Vagina (tissue), 2 donors: ENCODE results near the gene OLFML2B.

Experiments
- CTCF ChIP-seq, 3 experiments: fragments of 450-650 bp in 2 of 3; fragments of 200-600 bp in 1 of 3; sonication (generic) in 1 of 3; IDR thresholded peaks; one replicate each; pipeline ENCODE4 v1.5.1; 2017 to 2019; ENCODE audit warnings: antibody characterized with exemption in 3 of 3, mild to moderate bottlenecking in 2 of 3, moderate library complexity in 2 of 3
- POLR2A ChIP-seq, 2 donors: fragments of 450-650 bp; IDR thresholded peaks; one replicate each; pipeline ENCODE4 v1.6.1; 2017; ENCODE audit warnings: antibody characterized with exemption in 2 of 2, mild to moderate bottlenecking in 2 of 2, moderate library complexity in 2 of 2
- POLR2AphosphoS5 ChIP-seq, 2 donors: sonication (generic); formaldehyde crosslinking; IDR thresholded peaks; one replicate each; pipeline ENCODE4 v1.9.0; 2017; ENCODE audit warnings: antibody characterized with exemption in 2 of 2, mild to moderate bottlenecking in 2 of 2, low read depth in 1 of 2; ENCODE audit not compliant: insufficient read depth in 1 of 2

GRCh38 chr1:162015196-162015595 is 8.5 kb downstream of the OLFML2B start:
- no peak for TF ChIP-seq CTCF (IDR thresholded peaks at IDR 0.05)
- no peak for TF ChIP-seq POLR2AphosphoS5 (IDR thresholded peaks at IDR 0.05; ENCODE audit: insufficient read depth in 1 of 2, low read depth in 1 of 2)
- TF ChIP-seq POLR2A (IDR thresholded peaks at IDR 0.05), result no peak
